Fibroblast of peridontal ligament (primary cell): ENCODE results near the gene BRD4.
A peak's percentile ranks its signal among the peaks of the same experiment; 100 is the strongest.

Experiments
- DNase-seq: peaks from one replicate; pipeline ENCODE4 v3.0.0-alpha.2; 2010; ENCODE audit errors: extremely low read depth

The BRD4 gene

GRCh38 chr19:15225760-15226159 is 106.6 kb downstream of the BRD4 start:
- DNase-seq, result no peak

DNA sequence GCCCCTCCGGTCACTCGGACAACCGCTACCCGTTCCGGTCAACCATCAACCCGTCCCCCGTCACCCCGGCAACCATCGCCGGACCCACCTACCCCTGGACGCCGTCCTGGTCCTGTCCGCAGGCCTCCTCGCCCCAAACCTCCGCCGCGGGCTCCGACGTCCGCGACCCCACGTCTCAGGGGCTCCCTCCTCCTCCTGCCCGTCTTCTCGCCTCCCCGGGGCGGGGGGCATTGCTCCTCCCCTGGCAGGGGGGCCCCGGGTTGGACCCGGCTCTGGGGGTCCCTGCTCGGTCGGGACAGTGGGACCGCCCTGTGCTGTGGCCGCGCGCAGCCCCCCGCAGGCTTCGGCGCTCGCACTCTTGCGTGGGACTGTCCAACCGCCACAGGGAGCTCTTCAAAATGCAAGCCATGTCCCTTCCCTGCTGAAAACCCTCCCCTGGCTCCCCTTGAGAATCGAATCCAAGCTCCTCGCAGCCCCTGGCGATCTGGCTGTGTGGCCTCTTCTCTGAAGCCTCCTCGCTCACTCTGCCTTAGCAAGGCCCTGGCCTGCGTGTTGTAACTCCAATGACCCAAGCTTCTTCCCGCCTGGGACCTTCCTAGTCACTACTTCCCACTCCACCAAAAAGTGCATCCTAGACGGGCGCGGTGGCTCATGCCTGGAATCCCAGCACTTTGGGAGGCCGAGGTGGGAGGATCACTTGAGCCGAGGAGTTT is 108.5 kb downstream of the BRD4 start:
- no peak for DNase-seq

- DNase-seq, result peak; percentile 94
Observed at GRCh38 chr19:15222738-15223648, 109.3 kb downstream of the BRD4 start.

- DNase-seq, result peak; percentile 47
Observed at GRCh38 chr19:15220833-15221232, 111.5 kb downstream of the BRD4 start.

GRCh38 chr19:15218501-15218900 is 113.8 kb downstream of the BRD4 start:
- DNase-seq, result no peak

- no peak for DNase-seq
Observed at GRCh38 chr19:15216363-15216762, 116.0 kb downstream of the BRD4 start.

GRCh38 chr19:15213715-15214381 is 118.5 kb downstream of the BRD4 start:
- peak; percentile 51 for DNase-seq

DNA sequence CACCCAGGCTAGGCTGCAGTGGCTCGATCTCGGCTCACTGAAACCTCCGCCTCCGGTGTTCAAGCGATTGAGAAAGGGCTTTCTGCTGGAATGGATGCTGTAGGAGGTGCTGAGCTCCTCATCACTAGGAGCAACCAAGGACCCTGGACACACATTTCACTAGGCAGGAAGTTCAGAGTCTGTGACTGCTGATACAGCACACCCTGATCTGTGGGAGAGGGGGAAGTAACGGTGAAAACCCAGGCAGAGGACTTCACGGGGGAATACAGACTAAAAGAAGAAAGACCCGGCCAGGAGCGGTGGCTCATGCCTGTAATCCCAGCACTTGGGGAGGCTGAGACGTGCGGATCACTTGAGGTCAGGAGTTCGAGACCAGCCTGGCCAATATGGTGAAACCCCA is 119.6 kb downstream of the BRD4 start:
- no peak for DNase-seq

- peak; percentile 82 for DNase-seq
Observed at GRCh38 chr19:15210323-15210781, 122.0 kb downstream of the BRD4 start.

- DNase-seq, result no peak
Observed at GRCh38 chr19:15201374-15202023, 130.8 kb downstream of the BRD4 start.

DNA sequence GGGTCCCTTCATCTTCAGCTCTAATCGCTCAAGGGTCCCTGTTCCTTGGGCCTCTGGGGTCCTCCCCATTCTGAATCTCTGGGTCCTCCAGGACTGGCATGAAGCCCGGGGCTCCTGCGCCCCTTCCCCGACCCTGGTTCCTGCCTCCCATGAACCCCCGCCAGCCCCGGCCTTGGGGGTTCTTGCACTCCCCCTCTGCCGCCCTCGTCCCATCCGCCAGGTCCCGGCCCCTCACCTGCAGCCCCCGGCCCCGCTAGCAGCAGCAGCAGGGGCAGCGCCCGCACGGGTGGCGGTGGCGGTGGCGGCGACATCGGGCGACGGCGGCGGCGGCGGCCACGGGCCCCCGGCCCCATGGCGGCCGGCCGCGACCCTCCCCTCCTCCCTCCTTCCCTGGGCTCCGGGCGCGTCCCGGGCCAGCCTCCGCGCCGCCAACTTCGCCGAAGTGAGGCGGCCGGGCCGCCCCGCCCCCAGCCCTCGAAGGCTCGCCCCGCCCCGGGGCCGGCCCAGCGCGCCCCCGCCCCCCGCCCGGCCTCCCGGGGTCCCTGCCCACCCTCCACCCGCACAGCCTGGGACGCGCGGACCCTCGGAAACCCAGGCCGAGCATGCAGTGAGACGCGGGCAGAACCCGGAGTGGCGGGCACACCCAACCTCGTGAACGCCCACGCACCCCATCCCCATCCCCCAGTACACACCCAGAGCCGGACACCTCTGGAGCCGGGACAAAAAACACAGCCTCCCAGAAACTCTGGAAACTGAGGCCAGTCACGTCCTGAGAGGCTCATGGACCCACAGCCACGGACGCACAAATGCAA is 131.6 kb downstream of the BRD4 start, which contains the start of gene NOTCH3:
TSS of gene NOTCH3 (minus strand) at position 443 of the 812 bp plus-strand sequence. CDS start at position 353, 90 bp downstream.
- no peak for DNase-seq

DNA sequence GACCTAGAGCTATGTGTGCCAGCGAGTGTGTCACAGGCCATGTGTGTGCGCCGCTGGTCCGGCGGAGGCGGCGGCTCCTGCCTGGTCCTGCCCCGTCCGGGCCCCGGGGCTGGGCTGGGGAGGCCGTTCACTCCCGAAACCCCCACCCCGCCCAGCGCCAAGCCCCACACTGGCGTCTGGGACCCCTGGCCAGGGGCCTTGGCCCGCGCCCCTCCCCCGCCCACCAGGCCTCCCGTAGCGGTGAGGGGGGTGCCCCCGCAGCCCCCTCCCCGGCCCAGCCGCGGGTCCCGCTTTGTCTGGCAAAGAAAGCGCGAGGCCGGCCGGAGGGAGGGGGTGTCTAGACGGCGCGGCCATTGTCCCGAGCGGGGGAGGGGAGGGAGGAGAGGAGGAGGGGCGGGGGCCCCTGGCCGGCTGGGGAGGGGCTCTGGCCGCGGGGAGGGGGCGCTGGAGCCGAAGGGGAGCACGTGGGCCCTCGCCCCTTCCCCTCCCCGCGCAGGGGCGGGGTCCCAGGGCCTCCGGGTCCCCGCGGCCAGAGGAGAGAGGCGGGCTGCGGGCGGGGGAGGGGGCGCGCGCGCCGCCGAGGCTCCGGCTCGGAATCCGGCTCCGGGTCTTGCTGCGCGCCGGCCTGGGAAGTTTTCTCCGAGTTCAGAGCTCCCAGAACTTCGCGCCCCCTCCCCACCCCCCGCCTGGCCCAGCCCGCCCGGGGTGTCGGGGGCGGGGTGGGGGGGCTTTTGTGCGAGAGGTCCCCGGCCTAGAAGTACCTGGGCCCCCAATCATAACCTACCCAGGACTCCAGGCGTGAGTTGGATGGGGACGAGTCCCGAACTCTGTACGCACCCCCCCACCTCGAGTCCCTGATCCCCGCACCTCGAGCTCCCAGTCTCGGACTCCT is 132.4 kb downstream of the BRD4 start:
- no peak for DNase-seq

DNA sequence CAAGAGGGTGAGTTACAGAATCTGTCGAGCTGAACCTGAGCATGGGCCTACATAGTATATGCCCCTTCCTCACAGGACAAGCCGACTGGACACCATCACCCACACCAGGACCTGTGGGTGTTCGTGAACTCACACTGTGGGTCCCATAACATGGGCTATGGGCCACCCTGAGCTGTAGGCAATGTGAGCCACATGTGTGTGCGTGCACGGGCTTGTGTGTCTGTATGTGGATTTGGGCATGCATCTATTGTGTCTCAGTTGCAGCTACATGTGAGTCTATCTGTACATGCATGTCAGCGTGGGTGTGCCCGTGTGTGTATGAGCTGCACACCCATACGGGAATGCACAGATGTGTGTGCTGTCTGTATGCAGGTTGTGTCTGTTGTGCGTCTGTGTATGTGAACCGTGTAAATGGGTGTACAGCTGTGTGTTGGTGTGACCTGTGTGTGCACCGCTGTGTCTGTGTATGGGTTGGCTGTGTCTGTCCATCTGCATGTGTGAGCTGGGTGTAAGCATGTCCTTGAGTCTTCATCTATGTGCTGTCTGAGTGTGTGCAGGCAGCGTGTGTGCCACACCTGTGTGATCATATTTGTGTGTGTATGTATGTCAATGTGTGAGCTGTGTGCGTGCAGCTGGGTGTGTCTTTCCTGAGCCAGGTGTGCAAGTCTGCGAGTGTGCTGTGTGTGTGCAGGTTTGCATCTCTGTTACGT is 133.2 kb downstream of the BRD4 start:
- DNase-seq, result no peak

DNA sequence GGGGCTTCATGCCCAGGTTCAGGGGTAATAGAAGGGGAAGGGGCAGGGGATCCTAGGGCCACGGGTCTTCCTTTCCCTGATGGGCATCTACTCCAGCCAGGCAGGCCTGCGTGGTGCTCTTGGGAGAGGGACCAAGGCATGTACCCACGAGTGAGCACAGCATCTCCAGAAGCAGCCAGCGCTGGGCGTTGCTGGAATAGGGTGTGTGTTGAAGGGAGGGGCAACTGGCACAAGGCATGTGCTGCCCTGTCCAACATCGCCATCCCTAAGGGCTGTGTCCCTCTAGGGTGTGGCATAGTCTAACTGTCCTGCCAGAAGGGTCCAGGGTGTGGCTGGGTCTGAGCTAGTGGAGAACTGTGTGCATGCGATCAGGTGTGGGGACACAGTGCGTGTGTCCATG is 134.4 kb downstream of the BRD4 start:
- no peak for DNase-seq

GRCh38 chr19:15197275-15197941 is 134.9 kb downstream of the BRD4 start:
- peak; percentile 40 for DNase-seq

DNA sequence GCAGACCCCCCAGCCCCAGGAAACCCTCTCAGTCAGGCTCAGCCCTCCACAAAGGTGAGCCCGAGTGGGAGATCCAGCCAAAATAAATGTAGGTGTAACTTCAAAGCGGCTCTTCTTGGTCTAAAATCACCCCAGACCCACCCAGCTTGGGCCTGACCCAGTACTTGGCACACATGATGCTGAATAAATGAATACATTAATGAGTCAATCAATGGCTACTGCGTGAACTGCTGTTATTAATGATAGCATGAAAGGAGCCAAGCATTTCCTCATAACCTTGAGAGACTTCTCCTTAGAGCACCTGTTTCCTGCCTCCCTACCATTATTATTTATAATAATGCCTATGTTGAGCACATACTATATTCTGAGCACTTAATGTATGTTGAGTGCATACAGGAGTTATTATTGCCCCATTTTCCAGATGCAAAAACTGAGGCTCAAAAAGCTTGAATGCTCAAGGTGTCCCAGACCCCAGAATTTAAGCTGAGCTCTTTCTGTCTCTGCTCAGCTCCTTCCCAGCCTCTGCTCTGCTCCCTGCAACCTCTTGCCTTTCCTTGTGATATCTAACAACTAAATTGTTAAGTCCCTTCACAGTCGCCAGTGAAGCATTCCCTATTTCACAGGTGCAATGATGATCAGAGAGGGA is 135.9 kb downstream of the BRD4 start:
- DNase-seq, result no peak

GRCh38 chr19:15195371-15196334 is 136.7 kb downstream of the BRD4 start:
- DNase-seq, result peak; percentile 52
